Epithelial cell of esophagus (primary cell): ENCODE data around the gene FBXL14.

Experiments used
- DNase-seq: peaks from one replicate; pipeline ENCODE4 v3.0.0; 2010; ENCODE audit warnings: low read depth
- H3K4me3 ChIP-seq: 2 replicates; pipeline ENCODE4 v1.5.1; 2011; ENCODE audit warnings: mild to moderate bottlenecking, low read length, control low read depth
- TF ChIP-seq, protein P1 (sequence below): IDR thresholded peaks from 2 replicates; pipeline ENCODE4 v1.5.1; 2011; ENCODE audit warnings: low read depth, mild to moderate bottlenecking, low read length, control low read depth, inconsistent platforms; ENCODE audit not compliant: insufficient read depth; ENCODE audit errors: missing control alignments

Gene FBXL14

DNA sequence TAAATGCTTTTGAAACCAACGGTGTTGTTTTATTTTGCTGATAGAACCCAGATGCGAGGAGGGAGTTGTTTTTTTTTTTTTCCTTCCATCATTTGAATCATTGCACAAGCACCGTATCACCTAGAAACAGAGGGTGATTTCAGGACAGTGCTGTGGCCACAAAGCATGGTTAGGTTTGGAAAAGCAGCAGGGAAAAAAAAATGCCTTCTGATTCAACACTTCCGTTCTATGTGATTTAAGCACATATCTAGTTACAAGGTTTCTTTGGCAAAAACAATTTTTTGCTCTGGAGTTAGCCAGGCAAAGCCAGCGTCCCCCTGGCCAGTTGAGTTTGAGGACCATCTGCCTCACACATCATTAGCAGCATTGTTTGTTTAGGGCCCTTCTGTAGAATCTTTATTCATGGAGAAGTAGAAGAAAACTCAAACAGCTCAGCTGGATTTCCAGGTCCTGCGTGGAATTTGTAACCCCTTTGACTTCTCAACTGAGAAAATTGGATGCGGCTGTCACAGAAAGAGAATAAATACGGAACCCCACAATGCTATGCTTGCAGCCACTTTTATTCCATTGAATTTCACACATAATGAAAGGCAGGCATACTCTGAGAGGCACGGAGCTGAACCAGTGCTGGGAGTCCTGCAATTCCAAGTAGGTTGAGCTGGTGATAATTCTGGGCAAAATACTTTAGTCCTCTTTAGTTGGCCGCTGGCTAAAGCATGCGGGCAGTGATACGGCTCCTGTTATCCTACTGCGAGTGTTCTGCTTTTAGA is 17.6 kb upstream of the FBXL14 start:
- TF ChIP-seq, protein P1, sequence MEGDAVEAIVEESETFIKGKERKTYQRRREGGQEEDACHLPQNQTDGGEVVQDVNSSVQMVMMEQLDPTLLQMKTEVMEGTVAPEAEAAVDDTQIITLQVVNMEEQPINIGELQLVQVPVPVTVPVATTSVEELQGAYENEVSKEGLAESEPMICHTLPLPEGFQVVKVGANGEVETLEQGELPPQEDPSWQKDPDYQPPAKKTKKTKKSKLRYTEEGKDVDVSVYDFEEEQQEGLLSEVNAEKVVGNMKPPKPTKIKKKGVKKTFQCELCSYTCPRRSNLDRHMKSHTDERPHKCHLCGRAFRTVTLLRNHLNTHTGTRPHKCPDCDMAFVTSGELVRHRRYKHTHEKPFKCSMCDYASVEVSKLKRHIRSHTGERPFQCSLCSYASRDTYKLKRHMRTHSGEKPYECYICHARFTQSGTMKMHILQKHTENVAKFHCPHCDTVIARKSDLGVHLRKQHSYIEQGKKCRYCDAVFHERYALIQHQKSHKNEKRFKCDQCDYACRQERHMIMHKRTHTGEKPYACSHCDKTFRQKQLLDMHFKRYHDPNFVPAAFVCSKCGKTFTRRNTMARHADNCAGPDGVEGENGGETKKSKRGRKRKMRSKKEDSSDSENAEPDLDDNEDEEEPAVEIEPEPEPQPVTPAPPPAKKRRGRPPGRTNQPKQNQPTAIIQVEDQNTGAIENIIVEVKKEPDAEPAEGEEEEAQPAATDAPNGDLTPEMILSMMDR, result no peak
- DNase-seq, result peak; percentile 51
- H3K4me3 ChIP-seq, result no peak overlapping the region

DNA sequence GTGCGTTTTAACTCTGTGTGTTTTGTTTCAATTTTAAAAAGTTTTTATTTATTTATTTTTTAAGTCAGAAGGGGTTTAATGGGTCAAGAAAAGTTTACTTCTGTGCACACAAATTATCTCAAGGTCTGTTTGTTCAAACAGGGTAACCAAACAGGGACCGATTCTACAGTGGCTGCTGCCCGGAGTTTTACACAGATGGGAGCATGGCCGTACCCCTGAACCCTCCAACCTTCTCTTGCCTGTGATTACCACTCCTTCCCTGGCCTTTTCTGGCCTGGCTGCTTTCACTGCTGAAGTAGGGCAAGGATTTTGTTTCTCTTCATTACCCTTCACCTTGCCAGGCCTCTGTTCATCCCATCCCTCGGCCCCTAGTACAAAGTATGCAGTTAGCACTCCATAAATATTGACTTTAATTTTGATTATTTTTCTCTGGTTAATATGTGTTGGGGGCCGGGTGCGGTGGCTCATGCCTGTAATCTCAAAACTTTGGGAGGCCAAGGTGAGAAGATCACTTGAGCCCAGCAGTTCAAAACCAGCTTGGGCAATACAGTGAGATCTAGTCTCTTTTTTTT is 15.8 kb upstream of the FBXL14 start:
- no peak overlapping the region for H3K4me3 ChIP-seq
- TF ChIP-seq, protein P1, result no peak
- DNase-seq, result no peak

- H3K4me3 ChIP-seq, result no peak overlapping the region
- TF ChIP-seq, protein P1, result no peak
- no peak for DNase-seq
These were observed 14.3 kb upstream of the FBXL14 start for GRCh38 chr12:1608713-1609119.

DNA sequence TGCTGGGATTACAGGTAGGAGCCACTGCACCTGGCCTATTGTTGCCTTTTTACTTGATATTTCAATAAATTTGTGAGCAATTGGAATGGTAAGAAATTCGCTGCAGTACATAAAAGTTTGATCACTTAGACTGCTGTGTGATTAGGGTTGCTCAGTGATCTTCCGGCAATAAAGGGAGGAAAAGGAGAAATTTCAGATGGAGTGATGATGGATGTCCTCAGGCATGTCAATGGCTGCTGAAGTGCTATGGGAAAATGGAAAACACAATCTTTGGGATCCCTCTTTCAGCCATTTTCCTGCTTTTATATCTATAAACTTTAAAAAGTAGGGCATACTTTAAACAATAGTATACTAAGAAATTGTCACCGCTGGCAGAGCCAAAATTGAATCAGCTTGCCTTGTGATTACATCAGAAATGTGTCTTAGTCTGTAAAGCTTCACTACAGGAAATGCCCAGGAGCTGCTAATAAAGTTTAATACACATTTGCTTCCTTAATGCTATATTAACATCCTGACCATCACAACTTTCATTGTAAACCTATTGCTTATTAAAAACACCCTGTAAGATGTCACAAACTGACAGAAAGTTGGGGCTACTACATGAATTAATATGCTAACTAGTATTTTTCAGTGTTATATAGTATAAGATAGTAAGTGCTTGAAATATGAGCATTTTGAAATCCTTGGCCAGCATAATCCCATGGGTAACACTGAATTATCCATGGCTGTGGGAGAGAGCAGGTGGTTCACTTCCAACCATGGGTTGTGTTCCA is 13.7 kb upstream of the FBXL14 start:
- H3K4me3 ChIP-seq, result no peak overlapping the region
- peak; percentile 26 for DNase-seq
- TF ChIP-seq, protein P1, result no peak

DNA sequence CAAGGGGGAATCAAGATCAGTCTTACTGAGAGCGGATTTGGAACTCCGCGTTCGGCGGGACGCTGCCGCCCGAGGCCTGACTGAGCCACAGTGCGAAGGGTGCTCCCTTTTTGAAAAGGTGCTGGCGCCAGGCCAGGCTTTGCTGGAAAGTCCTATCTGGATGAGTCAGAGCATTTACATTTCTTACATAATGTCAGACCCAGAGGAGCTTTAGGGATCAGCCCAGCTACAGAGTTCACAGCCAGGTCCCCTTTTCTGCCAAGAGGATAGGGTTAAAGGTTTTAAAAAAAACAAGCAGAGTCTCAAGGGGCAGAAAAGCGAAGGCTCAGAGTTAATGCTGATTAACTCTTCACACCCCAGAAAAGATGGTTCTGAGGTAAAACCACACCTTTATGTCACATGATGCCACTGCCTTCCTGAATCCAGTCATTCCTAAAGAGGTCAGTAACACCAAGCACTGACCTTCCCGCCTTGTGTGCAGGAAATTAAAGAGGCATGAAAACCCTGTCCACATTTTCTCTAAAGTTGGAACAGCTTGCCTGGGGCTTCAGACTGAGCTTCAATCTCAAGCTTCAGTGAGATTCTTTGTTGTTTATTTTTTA is 11.7 kb upstream of the FBXL14 start:
- peak; percentile 96 for DNase-seq
- peak overlapping the region; percentile 41 for H3K4me3 ChIP-seq
- TF ChIP-seq, protein P1, result no peak

GRCh38 chr12:1605129-1606020 is 11.0 kb upstream of the FBXL14 start:
- peak overlapping the region; percentile 41 for H3K4me3 ChIP-seq
- TF ChIP-seq, protein P1, result peak; percentile 76
- DNase-seq, result peak; percentile 84
